Inflammatory macrophage (primary cell): Measurements from ENCODE around the gene PARP8.
"Not testable (repeated sequence)": the region's sequence is repeated elsewhere in the genome, so short reads cannot be mapped to it uniquely, and the experiment has no call there.

ENCODE experiments used
- DNase-seq, 2 donors: peaks; one replicate each; pipeline ENCODE4 v3.0.0-alpha.2; 2020 to 2022
- total RNA-seq, 18 experiments: gene quantifications; one replicate each; lab custom pipeline; 2026; ENCODE audit warnings: mixed read lengths in 6 of 18, inconsistent platforms in 2 of 18; lab: John Stamatoyannopoulos, UW

The PARP8 gene
- total RNA-seq: 22.0 to 70.5 (median 45.5) reads per million in 18 experiments

- peak; percentile 29 to 58 for DNase-seq
Observed at GRCh38 chr5:50666261-50667022, at the start of gene PARP8. PARP8 (plus strand) TSS chr5:50666637; CDS start chr5:50667096, 459 bp downstream.

- DNase-seq: no peak
Observed at GRCh38 chr5:50623666-50624065, 42.8 kb upstream of the PARP8 start.

GRCh38 chr5:50634866-50635265 lies 31.6 kb upstream of the PARP8 start:
- DNase-seq: peak; percentile 84 to 86

- not testable (repeated sequence) for DNase-seq
Observed at GRCh38 chr5:50637576-50637975, 28.9 kb upstream of the PARP8 start.

GRCh38 chr5:50646591-50646990 lies 19.8 kb upstream of the PARP8 start:
- no peak for DNase-seq

GRCh38 chr5:50647726-50648125 lies 18.7 kb upstream of the PARP8 start:
- peak in 1 of 2 donors; percentile 66 for DNase-seq

- peak; percentile 10 to 29 for DNase-seq
Observed at GRCh38 chr5:50653946-50654345, 12.5 kb upstream of the PARP8 start.

GRCh38 chr5:50655067-50655809 lies 11.2 kb upstream of the PARP8 start:
- DNase-seq: no peak

- DNase-seq: no peak
Observed at GRCh38 chr5:50655810-50656205, 10.6 kb upstream of the PARP8 start.

GRCh38 chr5:50657044-50657443 lies 9.4 kb upstream of the PARP8 start:
- DNase-seq: no peak

GRCh38 chr5:50658246-50658645 lies 8.2 kb upstream of the PARP8 start:
- DNase-seq: peak; percentile 44 to 57

- peak; percentile 34 to 49 for DNase-seq
Observed at GRCh38 chr5:50663636-50664035, 2.8 kb upstream of the PARP8 start.

GRCh38 chr5:50665091-50665490 lies 1.3 kb upstream of the PARP8 start:
- no peak for DNase-seq

- DNase-seq: peak in 1 of 2 donors; percentile 11
Observed at GRCh38 chr5:50665761-50666202, 655 bp upstream of the PARP8 start.

GRCh38 chr5:50667023-50667652 lies 701 bp downstream of the PARP8 start:
- peak; percentile 54 to 60 for DNase-seq

GRCh38 chr5:50667653-50668595 lies 1.5 kb downstream of the PARP8 start:
- peak; percentile 53 to 71 for DNase-seq

- not testable (repeated sequence) for DNase-seq
Observed at GRCh38 chr5:50668636-50669035, 2.2 kb downstream of the PARP8 start.

GRCh38 chr5:50672663-50673062 lies 6.2 kb downstream of the PARP8 start:
- DNase-seq: peak; percentile 67 to 68

GRCh38 chr5:50673444-50673843 lies 7.0 kb downstream of the PARP8 start:
- DNase-seq: not testable (repeated sequence)

GRCh38 chr5:50675385-50675784 lies 8.9 kb downstream of the PARP8 start:
- no peak for DNase-seq

- DNase-seq: not testable (repeated sequence)
Observed at GRCh38 chr5:50679554-50679953, 13.1 kb downstream of the PARP8 start.

GRCh38 chr5:50684721-50685120 lies 18.3 kb downstream of the PARP8 start:
- DNase-seq: no peak
